ENCODE data around the gene ANKIB1. TPM values are rescaled to one million over a fixed set of nuclear protein-coding genes. Genes with fewer than 3 reads are reported as not detected.
A peak's percentile ranks its signal among the peaks of the same experiment; 100 is the strongest.

The ANKIB1 gene
- total and polyA plus RNA-seq, 9 of the 15 experiments (the other 6 are each of a cell fraction or from before 2014, with no cell fraction given) = 5.9 to 25.2 (median 16.1) TPM

DNA sequence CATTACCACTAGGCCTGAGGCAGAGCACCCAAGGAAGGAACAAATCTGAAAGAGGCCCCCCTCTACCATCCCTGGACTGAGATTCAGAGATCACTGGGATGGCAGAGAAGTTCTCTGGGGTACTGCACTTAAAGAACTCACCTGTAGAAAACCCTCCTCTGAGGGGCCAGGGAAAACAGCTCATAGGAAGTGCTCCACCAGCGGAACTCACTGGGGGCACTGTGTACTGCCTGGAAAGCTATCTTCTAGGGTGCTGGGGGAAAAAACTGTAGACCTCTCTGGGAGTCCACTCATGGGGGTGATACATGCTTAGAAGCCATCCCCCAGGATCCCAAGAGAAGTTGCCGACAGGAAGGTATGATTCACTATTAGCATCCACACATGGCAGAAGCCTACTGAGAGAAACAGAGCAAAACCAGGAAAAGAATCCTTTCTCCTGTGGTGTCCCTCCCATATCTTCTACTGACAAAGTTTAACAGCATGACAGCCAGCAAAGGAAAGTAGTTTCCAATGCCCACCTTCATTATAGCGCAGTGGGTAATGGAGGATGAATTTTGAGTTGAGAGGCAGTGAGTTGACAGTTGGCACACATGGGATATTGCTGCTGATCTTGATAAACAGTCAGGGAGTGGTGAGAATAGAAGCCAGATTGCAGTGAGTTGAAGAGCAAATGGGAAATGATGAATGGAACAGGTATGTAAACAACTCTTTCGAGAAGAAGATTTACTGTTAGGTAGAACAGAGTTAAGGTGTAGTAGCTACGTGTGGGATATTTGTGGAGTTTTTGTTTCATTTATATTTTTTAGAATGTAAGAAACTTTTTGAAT is 20.9 kb downstream of the ANKIB1 start:
- no TSS peak for BruUV-seq (replicated peaks)
- POLR2A ChIA-PET = interaction anchor here (0.6 to 1.7 kb wide), 3 partner anchors 11 to 52 kb away, joined by 3 to 7 read pairs (median 3); partner anchors contain the start of genes ANKIB1 and KRIT1
- no peak overlapping the region for H3K27ac ChIP-seq (ENCODE audit: extremely low read depth, low read depth, low read length)
- TF ChIP-seq SIN3B (IDR thresholded peaks at IDR 0.05; ENCODE audit: low read depth) = no peak
- TF ChIP-seq NCOA6 (IDR thresholded peaks at IDR 0.05) = no peak
- no peak for TF ChIP-seq ZNF695 (CRISPR knock-in tag; IDR thresholded peaks at IDR 0.05)
- no peak for TF ChIP-seq ADNP (tag; IDR thresholded peaks at IDR 0.05)
- TF ChIP-seq, protein P1, sequence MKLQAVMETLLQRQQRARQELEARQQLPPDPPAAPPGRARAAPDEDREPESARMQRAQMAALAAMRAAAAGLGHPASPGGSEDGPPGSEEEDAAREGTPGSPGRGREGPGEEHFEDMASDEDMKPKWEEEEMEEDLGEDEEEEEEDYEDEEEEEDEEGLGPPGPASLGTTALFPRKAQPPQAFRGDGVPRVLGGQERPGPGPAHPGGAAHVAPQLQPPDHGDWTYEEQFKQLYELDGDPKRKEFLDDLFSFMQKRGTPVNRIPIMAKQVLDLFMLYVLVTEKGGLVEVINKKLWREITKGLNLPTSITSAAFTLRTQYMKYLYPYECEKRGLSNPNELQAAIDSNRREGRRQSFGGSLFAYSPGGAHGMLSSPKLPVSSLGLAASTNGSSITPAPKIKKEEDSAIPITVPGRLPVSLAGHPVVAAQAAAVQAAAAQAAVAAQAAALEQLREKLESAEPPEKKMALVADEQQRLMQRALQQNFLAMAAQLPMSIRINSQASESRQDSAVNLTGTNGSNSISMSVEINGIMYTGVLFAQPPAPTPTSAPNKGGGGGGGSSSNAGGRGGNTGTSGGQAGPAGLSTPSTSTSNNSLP (IDR thresholded peaks at IDR 0.05; ENCODE audit: borderline replicate concordance, low read depth, low read length) = no peak
- TF ChIP-seq ZNF143 (CRISPR knock-in tag; IDR thresholded peaks at IDR 0.05) = no peak
- TF ChIP-seq DNMT1 (IDR thresholded peaks at IDR 0.05) = no peak
- no peak for TF ChIP-seq PRMT5 (CRISPR knock-in tag; IDR thresholded peaks at IDR 0.05)
- TF ChIP-seq RAD21 (CRISPR knock-in tag; conservative IDR thresholded peaks at IDR 0.05 in 1 of 2, IDR thresholded peaks at IDR 0.05 in 1 of 2) = 0 out of 4 replicates have a peak, but pooled peaks of 1 of the 2 experiments have one; percentile 2
- FAIRE-seq = no peak
- H3K4me3 ChIP-seq = no peak overlapping the region
- H3K9ac ChIP-seq (ENCODE audit: insufficient read depth in 1 of 2, low read depth in 2 of 2, low read length in 2 of 2) = no peak overlapping the region
- H3K9me3 ChIP-seq (replicated peaks; ENCODE audit: control insufficient read depth, insufficient read depth, low read depth, low read length) = no peaks in the 10 kb centered on the region; the same call in 1 of the 2 replicates
- peaks cover 17% of the 10 kb centered on the region; the same call in 2 of the 3 replicates for H3K79me2 ChIP-seq (ENCODE audit: control insufficient read depth, insufficient read depth, low read length)
- CTCF ChIA-PET (ENCODE audit: low intra/inter-chr PET ratio) = no interaction called here
- no peaks in the 10 kb centered on the region for H3K27me3 ChIP-seq (ENCODE audit: control insufficient read depth in 2 of 2, insufficient read depth in 2 of 2, low read length in 2 of 2)
- H2AFZ ChIP-seq (ENCODE audit: low read depth, low read length) = no peak overlapping the region
- in situ Hi-C loops (cut with MboI) = no loop called here
- 75% methylated on average over 5 of the region's 5 CpGs for WGBS (ENCODE audit: insufficient coverage, low coverage, missing lambda C conversion rate)
- no peak overlapping the region for H3K4me2 ChIP-seq (ENCODE audit: insufficient read depth, low read length)
- intact Hi-C loops (cut with micrococcal nuclease) = no loop called here
- no peaks in the 10 kb centered on the region for H4K20me1 ChIP-seq (replicated peaks; ENCODE audit: control insufficient read depth, insufficient read depth, low read length)
- H3K4me1 ChIP-seq (replicated peaks in 1 of 2; ENCODE audit: control insufficient read depth in 2 of 2, insufficient read depth in 2 of 2, low read length in 2 of 2) = no peaks in the 10 kb centered on the region
- H3K36me3 ChIP-seq (ENCODE audit: control insufficient read depth, insufficient read depth, low read length) = 0 out of 3 replicates have a peak, but pooled peaks cover 1% of the 10 kb centered on the region
- no peaks in the 10 kb centered on the region for H3K9me1 ChIP-seq (ENCODE audit: control insufficient read depth, insufficient read depth, low read length)
- no peak for DNase-seq (ENCODE audit: extremely low read depth in 1 of 4, low spot score in 3 of 4)
- ATAC-seq = peak; percentile 81

Data from K562 (cell line).